ENCODE measurements around the gene RGS12. TPM values are rescaled to one million over a fixed set of nuclear protein-coding genes. Genes with fewer than 3 reads are reported as not detected.

RGS12 gene
- total and polyA plus RNA-seq, 2 of the 13 experiments (the other 11 are each of a cell fraction or from before 2014, with no cell fraction given): 21.0 to 27.7 TPM

- ATAC-seq (no peak), DNase-seq (ENCODE audit: low spot score) (no peak), FAIRE-seq (no peak)
- Histone ChIP-seq H3K27ac (ENCODE audit: extremely low read length, insufficient read depth, low read length) (no peak overlapping the region), H3K27me3 (ENCODE audit: control insufficient read depth in 1 of 2, insufficient read depth in 2 of 2, low read length in 2 of 2) (no peaks in the 10 kb centered on the region), H3K4me1 (ENCODE audit: insufficient read depth, low read length) (peaks cover 27% of the 10 kb centered on the region), H3K36me3 (replicated peaks in 1 of 2; ENCODE audit: control insufficient read depth in 1 of 2, insufficient read depth in 2 of 2, low read length in 2 of 2) (peaks cover 4 to 11% of the 10 kb centered on the region in 2 experiments; a peak in 2 of 5 replicates), H3K9ac (ENCODE audit: insufficient read depth, low read depth, low read length) (no peak overlapping the region), H3K4me3 (replicated peaks in 1 of 3; ENCODE audit: insufficient read depth in 1 of 3, low read depth in 2 of 3, low read length in 3 of 3) (no peak overlapping the region), H4K20me1 (ENCODE audit: insufficient read depth, low read length) (no peaks in the 10 kb centered on the region), H3K79me2 (ENCODE audit: insufficient read depth, low read length) (peaks cover 7% of the 10 kb centered on the region), H2AFZ (ENCODE audit: low read length) (no peak overlapping the region), H3K9me3 (ENCODE audit: low read length) (no peaks in the 10 kb centered on the region), H3K4me2 (ENCODE audit: low read depth, low read length) (no peak overlapping the region)
- POLR2A ChIA-PET: no interaction called here
- BruUV-seq (replicated peaks): no TSS peak
- intact Hi-C loops (cut with micrococcal nuclease; ENCODE audit: unreplicated experiment): no loop called here
- CTCF ChIA-PET (ENCODE audit: low intra/inter-chr PET ratio, low total read pairs): no interaction called here
- TF ChIP-seq, protein P1, sequence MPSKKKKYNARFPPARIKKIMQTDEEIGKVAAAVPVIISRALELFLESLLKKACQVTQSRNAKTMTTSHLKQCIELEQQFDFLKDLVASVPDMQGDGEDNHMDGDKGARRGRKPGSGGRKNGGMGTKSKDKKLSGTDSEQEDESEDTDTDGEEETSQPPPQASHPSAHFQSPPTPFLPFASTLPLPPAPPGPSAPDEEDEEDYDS (CRISPR knock-in tag; IDR thresholded peaks at IDR 0.05): no peak
- TF ChIP-seq NFKBIZ (CRISPR knock-in tag; IDR thresholded peaks at IDR 0.05): no peak
- no peak for TF ChIP-seq CEBPG (CRISPR knock-in tag; IDR thresholded peaks at IDR 0.05)
- TF ChIP-seq, protein P2, sequence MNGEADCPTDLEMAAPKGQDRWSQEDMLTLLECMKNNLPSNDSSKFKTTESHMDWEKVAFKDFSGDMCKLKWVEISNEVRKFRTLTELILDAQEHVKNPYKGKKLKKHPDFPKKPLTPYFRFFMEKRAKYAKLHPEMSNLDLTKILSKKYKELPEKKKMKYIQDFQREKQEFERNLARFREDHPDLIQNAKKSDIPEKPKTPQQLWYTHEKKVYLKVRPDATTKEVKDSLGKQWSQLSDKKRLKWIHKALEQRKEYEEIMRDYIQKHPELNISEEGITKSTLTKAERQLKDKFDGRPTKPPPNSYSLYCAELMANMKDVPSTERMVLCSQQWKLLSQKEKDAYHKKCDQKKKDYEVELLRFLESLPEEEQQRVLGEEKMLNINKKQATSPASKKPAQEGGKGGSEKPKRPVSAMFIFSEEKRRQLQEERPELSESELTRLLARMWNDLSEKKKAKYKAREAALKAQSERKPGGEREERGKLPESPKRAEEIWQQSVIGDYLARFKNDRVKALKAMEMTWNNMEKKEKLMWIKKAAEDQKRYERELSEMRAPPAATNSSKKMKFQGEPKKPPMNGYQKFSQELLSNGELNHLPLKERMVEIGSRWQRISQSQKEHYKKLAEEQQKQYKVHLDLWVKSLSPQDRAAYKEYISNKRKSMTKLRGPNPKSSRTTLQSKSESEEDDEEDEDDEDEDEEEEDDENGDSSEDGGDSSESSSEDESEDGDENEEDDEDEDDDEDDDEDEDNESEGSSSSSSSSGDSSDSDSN (CRISPR knock-in tag; IDR thresholded peaks at IDR 0.05): no peak
- no peak for TF ChIP-seq GFI1 (CRISPR knock-in tag; IDR thresholded peaks at IDR 0.05; ENCODE audit: borderline replicate concordance)
- TF ChIP-seq ZNF274 (CRISPR knock-in tag; IDR thresholded peaks at IDR 0.05): no peak
- no peak for TF ChIP-seq ZNF253 (CRISPR knock-in tag; IDR thresholded peaks at IDR 0.05; ENCODE audit: borderline replicate concordance)
- no peak for TF ChIP-seq ZNF10 (CRISPR knock-in tag; IDR thresholded peaks at IDR 0.05; ENCODE audit: borderline replicate concordance, low read depth)
- TF ChIP-seq ZNF792 (CRISPR knock-in tag; IDR thresholded peaks at IDR 0.05): no peak
- in situ Hi-C loops (cut with HindIII; ENCODE audit: extremely low pct_ligation_motif_present, low pct_unique_long_range_greater_than_20kb): no loop called here
- WGBS (ENCODE audit: low lambda C conversion rate): over 99% methylated on average over 22 of the region's 28 CpGs
Observed at GRCh38 chr4:3340038-3340699, 47.3 kb downstream of the RGS12 start.

Measured in HepG2 (cell line).